Mesendoderm (in vitro differentiated cells): Measurements from ENCODE around the gene KLK12.

Source experiments
- DNase-seq: peaks from one replicate; pipeline ENCODE4 v3.0.0; 2013
- H2AK5ac ChIP-seq: 2 replicates; pipeline ENCODE4 v1.6.1; 2013; ENCODE audit warnings: low read length, inconsistent platforms
- H2BK120ac ChIP-seq: 2 replicates; pipeline ENCODE4 v1.6.1; 2013; ENCODE audit warnings: low read depth, mild to moderate bottlenecking, low read length, moderate library complexity, mixed read lengths
- H2BK15ac ChIP-seq: replicated peaks from 2 replicates; pipeline ENCODE4 v1.6.1; 2013; ENCODE audit warnings: low read depth, mild to moderate bottlenecking, moderate library complexity
- H2BK5ac ChIP-seq: 2 replicates; pipeline ENCODE4 v1.6.1; 2013; ENCODE audit warnings: low read length, inconsistent platforms
- H3K18ac ChIP-seq: 2 replicates; pipeline ENCODE4 v1.6.1; 2013; ENCODE audit warnings: mild to moderate bottlenecking, low read length, mixed read lengths
- H3K23ac ChIP-seq: one replicate; pipeline ENCODE4 v1.6.1; 2013; ENCODE audit warnings: low read length
- H3K27ac ChIP-seq: 2 replicates; pipeline ENCODE4 v1.5.1; 2013; ENCODE audit warnings: low read depth, mild to moderate bottlenecking, inconsistent platforms, low read length, moderate library complexity
- H3K27me3 ChIP-seq: 2 replicates; pipeline ENCODE4 v1.6.1; 2013; ENCODE audit warnings: low read length, control low read depth, mild to moderate bottlenecking, inconsistent platforms; ENCODE audit not compliant: insufficient read depth, poor library complexity
- H3K36me3 ChIP-seq: 2 replicates; pipeline ENCODE4 v1.6.1; 2013; ENCODE audit warnings: low read length, inconsistent platforms; ENCODE audit not compliant: control insufficient read depth, insufficient read depth
- H3K4ac ChIP-seq: one replicate; pipeline ENCODE4 v1.6.1; 2013; ENCODE audit warnings: low read depth, mild to moderate bottlenecking, low read length, moderate library complexity
- H3K4me1 ChIP-seq: 2 replicates; pipeline ENCODE4 v1.6.1; 2013; ENCODE audit warnings: low read depth, low read length, inconsistent platforms; ENCODE audit not compliant: control insufficient read depth
- H3K4me2 ChIP-seq: 2 replicates; pipeline ENCODE4 v1.6.1; 2013; ENCODE audit warnings: low read length
- H3K4me3 ChIP-seq: 2 replicates; pipeline ENCODE4 v1.5.1; 2013; ENCODE audit warnings: mild to moderate bottlenecking, low read length
- H3K56ac ChIP-seq: one replicate; pipeline ENCODE4 v1.6.1; 2013; ENCODE audit warnings: low read length
- H3K79me1 ChIP-seq: 2 replicates; pipeline ENCODE4 v1.6.1; 2013; ENCODE audit warnings: low read length, inconsistent platforms
- H3K79me2 ChIP-seq: 2 replicates; pipeline ENCODE4 v1.6.1; 2013; ENCODE audit warnings: mild to moderate bottlenecking, low read length; ENCODE audit not compliant: control insufficient read depth, insufficient read depth
- H3K9ac ChIP-seq: 2 replicates; pipeline ENCODE4 v1.6.1; 2013; ENCODE audit warnings: low read length, inconsistent platforms
- H4K5ac ChIP-seq: one replicate; pipeline ENCODE4 v1.6.1; 2013; ENCODE audit warnings: low read length
- H4K8ac ChIP-seq: one replicate; pipeline ENCODE4 v1.6.1; 2013; ENCODE audit warnings: low read depth, mild to moderate bottlenecking, control low read depth, low read length, moderate library complexity
- WGBS: extraction: QIAGEN DNeasy Blood & Tissue Kit; methylation state at CpG from one replicate; pipeline ENCODE4 v1.1.7; 2013; ENCODE audit warnings: low lambda C conversion rate, missing lambda C conversion rate; ENCODE audit not compliant: insufficient coverage; ENCODE audit errors: extremely low coverage; 5-methylcytosine and 5-hydroxymethylcytosine counted together

Gene KLK12

GRCh38 chr19:51060973-51061372 is 26.2 kb upstream of the KLK12 start:
- Histone ChIP-seq H4K5ac (no peak overlapping the region), H3K4ac (no peak overlapping the region), H3K79me1 (no peaks in the 10 kb centered on the region), H3K9ac (no peak overlapping the region), H2BK120ac (no peak overlapping the region), H3K18ac (no peak overlapping the region), H3K4me2 (no peak overlapping the region), H3K4me1 (no peaks in the 10 kb centered on the region), H3K36me3 (no peaks in the 10 kb centered on the region), H2AK5ac (no peak overlapping the region), H3K27ac (no peak overlapping the region), H3K4me3 (no peak overlapping the region), H2BK5ac (no peak overlapping the region), H3K56ac (no peak overlapping the region), H3K27me3 (no peaks in the 10 kb centered on the region), H3K23ac (no peak overlapping the region), H3K79me2 (no peaks in the 10 kb centered on the region), H4K8ac (no peak overlapping the region), H2BK15ac (no peak overlapping the region)
- no peak for DNase-seq
- WGBS = no CpG with 5 or more reads among the region's 1 CpG

GRCh38 chr19:51060336-51060735 is 25.5 kb upstream of the KLK12 start:
- no peak overlapping the region for H3K23ac ChIP-seq
- H3K27ac ChIP-seq = no peak overlapping the region
- no peak overlapping the region for H3K4me2 ChIP-seq
- no peak overlapping the region for H4K5ac ChIP-seq
- H2BK15ac ChIP-seq = no peak overlapping the region
- no peak for DNase-seq
- WGBS = no CpG with 5 or more reads among the region's 4 CpGs
- no peaks in the 10 kb centered on the region for H3K27me3 ChIP-seq
- no peaks in the 10 kb centered on the region for H3K36me3 ChIP-seq
- no peaks in the 10 kb centered on the region for H3K79me2 ChIP-seq
- no peak overlapping the region for H3K56ac ChIP-seq
- H3K18ac ChIP-seq = no peak overlapping the region
- no peak overlapping the region for H3K9ac ChIP-seq
- no peak overlapping the region for H2BK120ac ChIP-seq
- H3K4me1 ChIP-seq = no peaks in the 10 kb centered on the region
- no peak overlapping the region for H2AK5ac ChIP-seq
- no peak overlapping the region for H4K8ac ChIP-seq
- H3K4ac ChIP-seq = no peak overlapping the region
- H3K4me3 ChIP-seq = no peak overlapping the region
- H3K79me1 ChIP-seq = no peaks in the 10 kb centered on the region
- H2BK5ac ChIP-seq = no peak overlapping the region

- no peak for DNase-seq
- Histone ChIP-seq H3K23ac (no peak overlapping the region), H3K36me3 (no peaks in the 10 kb centered on the region), H2BK5ac (no peak overlapping the region), H4K5ac (no peak overlapping the region), H2BK15ac (no peak overlapping the region), H3K18ac (no peak overlapping the region), H3K27me3 (no peaks in the 10 kb centered on the region), H3K4me2 (no peak overlapping the region), H3K4me3 (no peak overlapping the region), H3K79me1 (no peaks in the 10 kb centered on the region), H3K9ac (no peak overlapping the region), H3K4me1 (no peaks in the 10 kb centered on the region), H3K4ac (no peak overlapping the region), H2BK120ac (no peak overlapping the region), H3K79me2 (no peaks in the 10 kb centered on the region), H2AK5ac (no peak overlapping the region), H3K56ac (no peak overlapping the region), H4K8ac (no peak overlapping the region), H3K27ac (no peak overlapping the region)
- no CpG with 5 or more reads among the region's 7 CpGs for WGBS
These were observed 24.9 kb upstream of the KLK12 start for GRCh38 chr19:51059715-51060114.

GRCh38 chr19:51055866-51056265 is 21.1 kb upstream of the KLK12 start:
- Histone ChIP-seq H3K9ac (no peak overlapping the region), H3K23ac (no peak overlapping the region), H2AK5ac (no peak overlapping the region), H3K79me1 (no peaks in the 10 kb centered on the region), H3K56ac (no peak overlapping the region), H4K8ac (no peak overlapping the region), H3K4me1 (no peaks in the 10 kb centered on the region), H3K79me2 (no peaks in the 10 kb centered on the region), H2BK5ac (no peak overlapping the region), H3K27me3 (no peaks in the 10 kb centered on the region), H3K27ac (no peak overlapping the region), H3K4me2 (no peak overlapping the region), H3K4me3 (no peak overlapping the region), H3K36me3 (no peaks in the 10 kb centered on the region), H3K18ac (no peak overlapping the region), H3K4ac (no peak overlapping the region), H4K5ac (no peak overlapping the region), H2BK120ac (no peak overlapping the region), H2BK15ac (no peak overlapping the region)
- DNase-seq = no peak

- Histone ChIP-seq H3K9ac (no peak overlapping the region), H3K23ac (no peak overlapping the region), H3K4me3 (no peak overlapping the region), H2BK15ac (no peak overlapping the region), H4K5ac (no peak overlapping the region), H3K79me2 (no peaks in the 10 kb centered on the region), H2BK120ac (no peak overlapping the region), H3K36me3 (no peaks in the 10 kb centered on the region), H3K56ac (no peak overlapping the region), H3K4me2 (no peak overlapping the region), H3K18ac (no peak overlapping the region), H3K4me1 (no peaks in the 10 kb centered on the region), H3K79me1 (no peaks in the 10 kb centered on the region), H3K27ac (no peak overlapping the region), H4K8ac (no peak overlapping the region), H2AK5ac (no peak overlapping the region), H2BK5ac (no peak overlapping the region), H3K4ac (no peak overlapping the region), H3K27me3 (no peaks in the 10 kb centered on the region)
- no peak for DNase-seq
- WGBS = no CpG with 5 or more reads among the region's 4 CpGs
These were observed 12.2 kb upstream of the KLK12 start for GRCh38 chr19:51047031-51047335.

GRCh38 chr19:51044327-51044726 is 9.5 kb upstream of the KLK12 start:
- no peak overlapping the region for H2AK5ac ChIP-seq
- no peak overlapping the region for H3K4me3 ChIP-seq
- no peak overlapping the region for H3K56ac ChIP-seq
- H2BK15ac ChIP-seq = no peak overlapping the region
- H3K36me3 ChIP-seq = no peaks in the 10 kb centered on the region
- no peak overlapping the region for H4K8ac ChIP-seq
- no peak overlapping the region for H3K4me2 ChIP-seq
- WGBS = no CpG with 5 or more reads among the region's 11 CpGs
- H3K23ac ChIP-seq = no peak overlapping the region
- no peak for DNase-seq
- no peak overlapping the region for H4K5ac ChIP-seq
- H3K27ac ChIP-seq = no peak overlapping the region
- no peaks in the 10 kb centered on the region for H3K27me3 ChIP-seq
- H3K4me1 ChIP-seq = no peaks in the 10 kb centered on the region
- no peak overlapping the region for H2BK5ac ChIP-seq
- no peak overlapping the region for H3K18ac ChIP-seq
- H3K79me2 ChIP-seq = no peaks in the 10 kb centered on the region
- no peak overlapping the region for H3K4ac ChIP-seq
- no peak overlapping the region for H2BK120ac ChIP-seq
- no peaks in the 10 kb centered on the region for H3K79me1 ChIP-seq
- no peak overlapping the region for H3K9ac ChIP-seq
